GM10266 (cell line): ENCODE data around the gene ZDHHC14.
A peak's percentile ranks its signal among the peaks of the same experiment; 100 is the strongest.

Experiments used
- DNase-seq: peaks from one replicate; pipeline ENCODE4 v3.0.0; 2012; ENCODE audit errors: extremely low spot score
- CTCF ChIP-seq: IDR thresholded peaks from 2 replicates; pipeline ENCODE4 v1.5.1; 2012; ENCODE audit warnings: mild to moderate bottlenecking, low read depth; ENCODE audit not compliant: control insufficient read depth, insufficient read depth; ENCODE audit errors: missing control alignments

ZDHHC14 gene

GRCh38 chr6:157525292-157525889, 144.4 kb downstream of the ZDHHC14 start:
- TF ChIP-seq CTCF = no peak
- no peak for DNase-seq

- DNase-seq = no peak
- no peak for TF ChIP-seq CTCF
These were observed 145.0 kb downstream of the ZDHHC14 start for GRCh38 chr6:157525918-157526425.

GRCh38 chr6:157527471-157527907, 146.5 kb downstream of the ZDHHC14 start:
- peak; percentile 61 for DNase-seq
- peak; percentile 14 for TF ChIP-seq CTCF

- TF ChIP-seq CTCF = no peak
- no peak for DNase-seq
These were observed 148.1 kb downstream of the ZDHHC14 start for GRCh38 chr6:157528931-157529653.

- DNase-seq = no peak
- no peak for TF ChIP-seq CTCF
These were observed 148.7 kb downstream of the ZDHHC14 start for GRCh38 chr6:157529654-157530039.

GRCh38 chr6:157530126-157530525, 149.1 kb downstream of the ZDHHC14 start:
- TF ChIP-seq CTCF = no peak
- no peak for DNase-seq

- no peak for DNase-seq
- no peak for TF ChIP-seq CTCF
These were observed 149.8 kb downstream of the ZDHHC14 start for GRCh38 chr6:157530724-157531168.
